Smooth muscle cell (in vitro differentiated cells): Measurements from ENCODE around the gene ALPL. TPM values are rescaled to one million over a fixed set of nuclear protein-coding genes. Genes with fewer than 3 reads are reported as not detected.

Experiments
- DNase-seq: peaks from one replicate; lab custom pipeline; 2025; ENCODE audit not compliant: unreplicated experiment; lab: John Stamatoyannopoulos, UW
- H2AFZ ChIP-seq: fragments of 200-600 bp; sonication (generic); 2 replicates; pipeline ENCODE4 v1.6.0; 2016; ENCODE audit warnings: antibody characterized with exemption, low read depth, mild to moderate bottlenecking
- H3F3A ChIP-seq: fragments of 200-600 bp; sonication (generic); 2 replicates; pipeline ENCODE4 v1.6.0; 2017; ENCODE audit warnings: antibody characterized with exemption, low read depth
- H3K27ac ChIP-seq: fragments of 200-600 bp; sonication (generic); 2 replicates; pipeline ENCODE4 v1.5.1; 2016; ENCODE audit warnings: low read depth, mild to moderate bottlenecking
- H3K27me3 ChIP-seq: fragments of 200-600 bp; sonication (generic); 2 replicates; pipeline ENCODE4 v1.6.1; 2016; ENCODE audit warnings: low read depth, mild to moderate bottlenecking
- H3K36me3 ChIP-seq: fragments of 200-600 bp; sonication (generic); 2 replicates; pipeline ENCODE4 v1.5.1; 2016; ENCODE audit warnings: low read depth
- H3K4me1 ChIP-seq: fragments of 200-600 bp; sonication (generic); 2 replicates; pipeline ENCODE4 v1.5.1; 2016; ENCODE audit warnings: low read depth
- H3K4me2 ChIP-seq: fragments of 200-600 bp; sonication (generic); 2 replicates; pipeline ENCODE4 v1.6.0; 2016; ENCODE audit warnings: mild to moderate bottlenecking
- H3K4me3 ChIP-seq: fragments of 200-600 bp; sonication (generic); 2 replicates; pipeline ENCODE4 v1.5.1; 2016; ENCODE audit warnings: mild to moderate bottlenecking
- H3K79me2 ChIP-seq: fragments of 200-600 bp; sonication (generic); 2 replicates; pipeline ENCODE4 v1.6.0; 2016; ENCODE audit warnings: low read depth, mild to moderate bottlenecking
- H3K9ac ChIP-seq: fragments of 200-600 bp; sonication (generic); 2 replicates; pipeline ENCODE4 v1.6.0; 2016; ENCODE audit warnings: low read depth
- H3K9me3 ChIP-seq: fragments of 200-600 bp; sonication (generic); replicated peaks from 2 replicates; pipeline ENCODE4 v1.5.1; 2016; ENCODE audit warnings: low read depth
- H4K20me1 ChIP-seq: fragments of 200-600 bp; sonication (generic); 2 replicates; pipeline ENCODE4 v1.6.0; 2016; ENCODE audit warnings: low read depth
- WGBS: methylation state at CpG from one replicate; pipeline ENCODE4 v1.1.7; 2016; ENCODE audit warnings: low lambda C conversion rate; 5-methylcytosine and 5-hydroxymethylcytosine counted together
- polyA plus RNA-seq: library from polyadenylated mRNA; unstranded; fragments of >200 nt; fragmentation: Nextera tagmentation; extraction: Ambion mirVana; gene quantifications from 2 replicates; pipeline ENCODE4 v1.2.1, GENCODE V29; 2016
- total RNA-seq: library from RNA; depleted of rRNA; stranded (reverse); fragments of >200 nt; gene quantifications from 2 replicates; pipeline ENCODE4 v1.2.3, GENCODE V29; 2014
- TF ChIP-seq, protein P1 (sequence below): fragments of 200-600 bp; sonication (generic); IDR thresholded peaks from 2 replicates; pipeline ENCODE4 v1.5.1; 2017; ENCODE audit warnings: borderline replicate concordance, mild to moderate bottlenecking, antibody characterized with exemption; ENCODE audit not compliant: insufficient read depth, poor library complexity, severe bottlenecking

The ALPL gene
- total and polyA plus RNA-seq, 2 experiments from 2014 or later, result 4.6 to 8.3 TPM

DNA sequence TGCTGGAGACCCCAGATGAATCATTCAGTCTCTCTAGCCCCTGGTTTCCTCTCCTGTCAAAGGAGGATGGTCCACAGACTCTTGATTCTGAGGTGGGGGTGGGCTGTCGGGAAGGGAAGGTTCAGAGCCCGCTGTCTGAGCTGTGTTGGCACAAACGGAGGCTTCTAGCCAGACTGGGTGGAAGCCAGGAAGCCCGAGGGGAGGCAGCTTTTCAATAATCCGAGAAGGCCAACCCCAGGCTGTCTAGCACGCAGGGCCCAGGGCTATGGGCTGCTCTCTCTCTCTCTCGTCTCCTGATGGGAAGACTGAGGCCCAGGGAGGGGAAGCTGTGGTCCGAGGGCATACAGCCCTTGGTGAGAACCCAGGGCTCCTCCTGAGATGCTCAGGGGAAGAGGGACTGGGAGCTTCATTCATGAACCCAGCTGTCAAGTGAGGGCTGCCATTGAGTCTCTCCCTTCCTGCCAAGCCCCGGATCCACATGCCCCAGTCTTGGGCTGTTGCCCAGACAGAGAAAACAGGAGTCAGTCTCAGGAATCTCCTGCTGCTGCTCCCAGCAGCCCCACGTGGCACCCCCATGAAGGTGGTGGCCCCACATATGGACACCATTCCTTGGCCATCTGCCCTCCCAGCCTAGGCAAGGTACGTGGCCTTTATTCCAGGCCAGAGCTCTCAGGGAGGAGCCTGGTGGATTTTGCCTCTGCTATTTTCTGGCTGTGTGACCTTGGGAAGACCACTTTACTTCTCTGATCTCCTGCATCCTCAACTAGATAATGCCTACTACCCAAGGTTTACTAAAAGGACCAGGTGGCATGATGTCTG is 115.6 kb downstream of the ALPL start:
- H3K27ac ChIP-seq, result no peak overlapping the region
- TF ChIP-seq, protein P1, sequence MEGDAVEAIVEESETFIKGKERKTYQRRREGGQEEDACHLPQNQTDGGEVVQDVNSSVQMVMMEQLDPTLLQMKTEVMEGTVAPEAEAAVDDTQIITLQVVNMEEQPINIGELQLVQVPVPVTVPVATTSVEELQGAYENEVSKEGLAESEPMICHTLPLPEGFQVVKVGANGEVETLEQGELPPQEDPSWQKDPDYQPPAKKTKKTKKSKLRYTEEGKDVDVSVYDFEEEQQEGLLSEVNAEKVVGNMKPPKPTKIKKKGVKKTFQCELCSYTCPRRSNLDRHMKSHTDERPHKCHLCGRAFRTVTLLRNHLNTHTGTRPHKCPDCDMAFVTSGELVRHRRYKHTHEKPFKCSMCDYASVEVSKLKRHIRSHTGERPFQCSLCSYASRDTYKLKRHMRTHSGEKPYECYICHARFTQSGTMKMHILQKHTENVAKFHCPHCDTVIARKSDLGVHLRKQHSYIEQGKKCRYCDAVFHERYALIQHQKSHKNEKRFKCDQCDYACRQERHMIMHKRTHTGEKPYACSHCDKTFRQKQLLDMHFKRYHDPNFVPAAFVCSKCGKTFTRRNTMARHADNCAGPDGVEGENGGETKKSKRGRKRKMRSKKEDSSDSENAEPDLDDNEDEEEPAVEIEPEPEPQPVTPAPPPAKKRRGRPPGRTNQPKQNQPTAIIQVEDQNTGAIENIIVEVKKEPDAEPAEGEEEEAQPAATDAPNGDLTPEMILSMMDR, result no peak
- H4K20me1 ChIP-seq, result no peaks in the 10 kb centered on the region
- WGBS, result 80% methylated on average over 11 of the region's 11 CpGs
- no peak overlapping the region for H3K4me3 ChIP-seq
- H3K79me2 ChIP-seq, result no peaks in the 10 kb centered on the region
- H3K4me1 ChIP-seq, result no peaks in the 10 kb centered on the region
- H3K4me2 ChIP-seq, result no peak overlapping the region
- no peaks in the 10 kb centered on the region for H3K27me3 ChIP-seq
- H3K9me3 ChIP-seq, result no peaks in the 10 kb centered on the region
- peaks cover 4% of the 10 kb centered on the region for H3F3A ChIP-seq
- H3K36me3 ChIP-seq, result no peaks in the 10 kb centered on the region
- H3K9ac ChIP-seq, result no peak overlapping the region
- DNase-seq, result no peak
- H2AFZ ChIP-seq, result no peak overlapping the region

DNA sequence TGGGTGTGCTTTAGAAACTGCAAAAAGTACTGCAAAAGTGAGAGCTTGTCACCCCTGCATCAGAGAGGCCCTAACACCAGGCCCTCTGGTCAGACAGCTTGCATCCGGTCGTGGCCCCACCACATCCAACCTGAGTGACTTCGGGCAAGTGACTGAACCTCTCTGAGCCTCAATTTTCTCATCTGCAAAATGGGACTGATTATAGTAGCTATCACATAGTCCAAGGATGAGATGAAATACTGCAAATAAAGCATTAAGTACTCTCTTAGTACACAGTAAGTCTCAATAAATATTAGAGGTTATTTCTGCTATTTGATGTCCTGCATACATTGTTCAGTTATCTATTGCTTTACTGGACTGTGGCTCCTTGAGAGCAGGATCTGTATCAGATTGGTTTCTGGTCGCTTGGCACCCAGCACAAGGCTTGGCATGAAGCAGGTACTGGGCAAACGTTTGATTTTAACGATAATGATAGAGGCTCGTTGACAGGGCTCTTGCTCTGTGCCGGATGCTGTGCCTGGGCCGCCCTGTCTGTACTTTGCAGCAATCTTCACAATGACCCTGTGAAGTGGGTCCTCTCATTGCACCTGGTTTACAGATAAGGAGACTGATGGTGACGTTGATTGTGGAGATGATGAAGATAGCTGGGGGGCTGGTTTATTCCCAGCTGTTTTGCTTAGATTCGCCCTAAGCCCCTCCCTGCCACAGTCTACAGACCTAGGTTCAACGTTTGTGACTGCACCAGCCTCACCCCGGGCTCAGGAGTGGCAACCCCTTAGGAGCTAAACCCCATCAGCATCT is 116.4 kb downstream of the ALPL start:
- Histone ChIP-seq H3F3A (peaks cover 4% of the 10 kb centered on the region), H2AFZ (no peak overlapping the region), H3K9ac (no peak overlapping the region), H3K4me3 (no peak overlapping the region), H3K4me2 (no peak overlapping the region), H3K27me3 (no peaks in the 10 kb centered on the region), H3K36me3 (no peaks in the 10 kb centered on the region), H3K27ac (no peak overlapping the region), H4K20me1 (no peaks in the 10 kb centered on the region), H3K4me1 (no peaks in the 10 kb centered on the region), H3K9me3 (no peaks in the 10 kb centered on the region), H3K79me2 (no peaks in the 10 kb centered on the region)
- DNase-seq, result no peak
- 89% methylated on average over 13 of the region's 13 CpGs for WGBS
- TF ChIP-seq, protein P1, result no peak

DNA sequence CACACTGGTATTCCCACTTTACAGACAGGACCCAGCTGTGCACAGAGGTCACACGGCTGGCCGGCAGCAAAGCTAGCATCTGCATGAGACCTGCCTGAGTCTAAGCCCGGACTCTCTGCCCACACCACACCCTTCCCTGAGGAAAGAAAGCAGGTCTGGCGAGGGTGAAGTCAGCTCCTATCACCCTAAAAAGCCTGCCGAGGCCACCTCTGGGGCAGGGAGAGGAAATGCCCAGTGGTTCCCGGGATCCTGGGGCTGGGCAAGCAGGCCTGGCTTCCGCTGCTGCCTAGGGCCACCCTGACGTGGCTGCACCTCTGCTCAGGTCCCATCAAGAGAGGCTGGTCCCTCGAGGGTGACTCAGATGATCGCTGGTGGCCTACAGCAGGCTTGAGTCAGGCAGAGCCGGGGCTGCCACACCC is 117.7 kb downstream of the ALPL start:
- 77% methylated on average over 11 of the region's 11 CpGs for WGBS
- no peak for DNase-seq
- no peak overlapping the region for H3K4me3 ChIP-seq
- no peaks in the 10 kb centered on the region for H3K9me3 ChIP-seq
- H3K27me3 ChIP-seq, result no peaks in the 10 kb centered on the region
- H3F3A ChIP-seq, result peaks cover 4% of the 10 kb centered on the region
- no peaks in the 10 kb centered on the region for H4K20me1 ChIP-seq
- no peaks in the 10 kb centered on the region for H3K36me3 ChIP-seq
- TF ChIP-seq, protein P1, result no peak
- no peak overlapping the region for H3K9ac ChIP-seq
- no peak overlapping the region for H2AFZ ChIP-seq
- H3K4me1 ChIP-seq, result no peaks in the 10 kb centered on the region
- no peak overlapping the region for H3K27ac ChIP-seq
- H3K4me2 ChIP-seq, result no peak overlapping the region
- no peaks in the 10 kb centered on the region for H3K79me2 ChIP-seq

Other genes starting within 250 kb of the ALPL start
- 63.8 and 129 TPM in 2 replicates for gene ECE1, start 219.0 kb upstream of the ALPL start, total RNA-seq
- 101 and 108 TPM in 2 replicates for gene ECE1, start 219.0 kb upstream of the ALPL start, polyA plus RNA-seq
- 11.0 and 12.7 TPM in 2 replicates for gene NBPF3, start 69.3 kb upstream of the ALPL start, total RNA-seq
- gene NBPF3, start 69.3 kb upstream of the ALPL start, polyA plus RNA-seq, result 2.9 and 7.5 TPM in 2 replicates
- 0.99 and 3.0 TPM in 2 replicates for gene RAP1GAP, start 159.9 kb downstream of the ALPL start, total RNA-seq
- gene RAP1GAP, start 159.9 kb downstream of the ALPL start, polyA plus RNA-seq, result 3.9 and 4.1 TPM in 2 replicates